Measurements from ENCODE around the gene NPLOC4.

The NPLOC4 gene

DNA sequence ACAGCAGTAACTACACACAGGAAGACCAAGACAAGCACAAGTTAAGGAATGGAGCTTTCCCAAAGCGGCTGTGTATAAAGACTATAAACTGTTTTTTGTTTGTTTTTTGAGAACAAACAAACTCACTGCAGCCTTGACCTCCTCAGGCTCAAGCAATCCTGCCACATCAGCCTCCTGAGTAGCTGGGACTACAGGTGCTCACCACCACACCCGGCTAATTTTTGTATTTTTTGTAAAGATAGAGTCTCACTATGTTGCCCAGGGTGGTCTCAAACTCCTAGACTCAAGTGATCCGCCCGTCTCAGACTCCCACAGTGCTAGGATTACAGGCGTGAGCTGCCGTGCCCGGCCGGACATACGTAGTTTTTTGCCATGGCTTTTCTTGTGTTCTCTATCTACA lies 23.5 kb upstream of the NPLOC4 start:
- DNase-seq = no peak

DNA sequence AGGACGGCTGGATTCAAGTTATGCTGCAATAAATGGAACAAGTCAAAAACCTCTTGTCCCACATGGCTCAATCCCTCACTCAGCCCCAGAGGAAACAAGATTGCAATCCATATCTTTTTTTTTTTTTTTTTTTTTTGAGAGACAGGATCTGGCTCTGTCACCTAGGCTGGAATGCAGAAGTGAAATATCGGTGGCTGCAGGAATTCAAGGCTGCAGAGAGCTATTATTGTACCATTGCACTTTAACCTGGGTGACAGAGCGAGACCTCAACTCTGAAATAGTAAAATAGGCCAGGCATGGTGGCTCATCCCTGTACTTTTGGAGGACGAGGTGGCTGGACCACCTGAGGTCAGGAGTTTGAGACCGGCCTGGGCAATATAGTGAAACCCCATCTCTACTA lies 22.1 kb upstream of the NPLOC4 start:
- no peak for DNase-seq

DNA sequence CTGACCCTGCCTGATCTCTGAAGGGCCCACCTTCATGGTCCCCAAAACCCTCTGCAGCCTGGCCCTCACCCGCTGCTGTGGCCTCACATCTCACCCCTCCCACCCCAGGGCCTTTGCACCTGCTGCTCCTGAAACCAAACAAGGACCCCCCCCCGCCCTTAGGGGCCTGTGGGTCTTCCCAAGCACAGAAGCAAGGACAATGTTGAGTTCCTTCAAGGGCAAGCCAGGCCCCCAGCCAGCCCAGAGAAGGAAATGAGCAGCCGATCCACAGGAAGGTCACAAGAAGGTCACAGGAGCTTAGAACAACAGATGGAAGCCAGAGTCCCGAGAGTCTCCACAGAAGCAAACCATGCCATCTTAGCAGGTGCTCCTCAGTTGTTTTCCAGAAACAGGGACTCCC lies 19.9 kb upstream of the NPLOC4 start:
- no peak for DNase-seq

DNA sequence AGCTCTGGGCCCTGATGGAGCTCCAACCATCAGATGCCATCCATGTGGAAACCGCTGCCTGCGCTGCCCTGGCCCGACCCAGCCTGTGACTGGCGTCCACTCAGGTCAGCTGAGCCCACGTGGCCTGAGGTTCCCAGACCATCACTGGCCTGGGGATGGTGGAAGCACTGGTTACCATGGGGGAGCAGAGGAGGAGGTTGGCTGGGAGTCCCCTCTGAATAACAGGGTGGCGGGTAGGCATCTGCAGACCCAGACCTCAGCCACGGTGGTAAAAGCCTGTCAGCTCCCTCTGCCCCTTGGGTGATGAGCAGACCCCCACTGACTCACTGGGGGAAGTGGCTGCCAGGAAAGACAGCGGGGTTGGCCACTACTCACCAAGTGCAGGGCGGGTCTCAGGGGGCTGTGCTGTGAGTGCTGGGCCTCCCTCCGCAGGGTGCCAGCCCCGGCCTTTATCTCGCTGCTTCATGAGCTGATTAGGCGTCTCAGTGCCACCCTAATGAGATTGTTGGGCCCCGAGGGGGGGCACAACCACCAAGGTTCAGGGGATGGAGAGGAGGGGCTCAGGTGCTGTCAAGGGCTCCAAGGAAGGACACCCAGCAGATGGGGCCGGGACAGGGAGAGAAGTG lies 19.3 kb upstream of the NPLOC4 start, which contains the start of gene PDE6G:
PDE6G (minus strand) TSS at position 425 of the 626 bp plus-strand sequence. CDS start 3,237 bp downstream, outside the sequence.
- no peak for DNase-seq

DNA sequence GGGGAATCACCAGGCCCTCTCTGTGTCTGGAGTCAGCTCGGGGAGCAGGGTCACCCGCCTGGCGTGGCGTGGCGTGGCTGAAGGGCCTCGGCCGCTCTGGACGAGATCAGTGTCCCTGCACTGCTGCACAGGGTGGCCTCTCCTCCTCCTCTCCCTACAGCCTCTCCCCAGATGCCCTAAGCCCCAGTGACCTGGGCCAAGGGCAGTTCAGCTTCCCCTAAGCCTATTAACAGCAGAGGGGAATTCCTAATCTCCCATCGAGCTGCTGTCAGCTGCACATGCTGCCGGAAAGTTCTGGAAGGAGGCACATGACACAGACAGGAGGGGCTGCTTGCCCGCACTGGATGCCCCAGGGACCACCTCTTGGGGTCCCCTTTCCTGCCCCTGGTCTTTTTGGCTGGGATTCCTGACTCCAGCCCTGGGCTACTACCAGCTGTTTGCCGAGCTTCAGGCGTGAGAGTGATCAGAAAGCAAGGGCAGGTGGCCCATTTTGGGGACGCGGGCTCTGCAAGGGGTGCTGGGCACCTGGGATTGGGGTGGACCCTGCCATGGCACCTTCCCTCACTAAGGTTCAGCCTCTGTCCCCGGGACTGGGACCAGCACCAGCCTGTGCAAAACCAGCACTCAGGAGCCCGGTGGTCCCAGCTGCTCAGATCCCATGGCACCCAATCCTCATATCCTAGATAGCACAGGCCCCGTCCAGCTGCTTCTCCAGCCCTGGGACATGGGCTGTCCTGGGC lies 18.6 kb upstream of the NPLOC4 start:
- no peak for DNase-seq

DNA sequence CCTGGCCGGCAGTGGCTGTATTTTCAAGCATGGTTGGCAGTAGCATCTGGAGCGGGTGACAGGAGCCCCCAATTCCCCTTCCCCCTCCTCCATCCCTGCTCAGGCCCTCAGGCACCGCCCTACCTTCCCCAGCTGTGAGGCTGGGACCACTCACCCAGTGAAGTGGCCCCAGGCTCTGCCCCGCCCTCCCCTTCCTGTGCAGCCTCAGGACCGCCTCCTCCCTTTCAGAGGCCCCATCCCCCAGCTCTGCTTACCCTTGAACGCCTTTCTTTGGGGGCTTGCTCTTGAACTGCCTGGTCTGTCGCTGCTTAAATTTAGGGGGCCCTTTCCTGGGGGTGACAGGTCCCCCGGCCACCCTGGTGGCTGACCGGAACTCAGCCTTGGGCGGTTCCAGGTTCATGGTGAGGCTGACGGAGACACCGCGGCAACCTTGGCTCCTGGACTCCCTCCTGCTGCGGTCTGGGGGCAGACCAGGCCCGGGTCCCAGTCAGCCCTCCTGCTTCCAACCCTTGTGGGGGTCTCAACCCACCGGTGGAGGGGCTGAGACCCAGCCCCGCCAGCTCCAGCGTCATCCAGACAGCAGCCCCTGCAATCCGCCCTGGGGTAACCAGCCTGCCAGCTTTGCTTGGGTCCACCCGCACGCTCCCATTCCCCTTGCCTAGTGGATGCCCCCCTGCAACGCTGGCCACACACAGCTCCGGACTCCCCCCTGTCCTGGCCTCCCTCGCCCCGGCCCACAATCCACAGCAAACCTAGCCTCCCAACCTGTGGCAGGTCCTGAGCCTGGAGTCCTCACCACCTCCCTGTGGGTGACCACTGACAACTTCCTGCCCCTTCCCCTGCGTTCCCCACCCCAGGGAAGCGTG lies 16.2 kb upstream of the NPLOC4 start:
- no peak for DNase-seq

DNA sequence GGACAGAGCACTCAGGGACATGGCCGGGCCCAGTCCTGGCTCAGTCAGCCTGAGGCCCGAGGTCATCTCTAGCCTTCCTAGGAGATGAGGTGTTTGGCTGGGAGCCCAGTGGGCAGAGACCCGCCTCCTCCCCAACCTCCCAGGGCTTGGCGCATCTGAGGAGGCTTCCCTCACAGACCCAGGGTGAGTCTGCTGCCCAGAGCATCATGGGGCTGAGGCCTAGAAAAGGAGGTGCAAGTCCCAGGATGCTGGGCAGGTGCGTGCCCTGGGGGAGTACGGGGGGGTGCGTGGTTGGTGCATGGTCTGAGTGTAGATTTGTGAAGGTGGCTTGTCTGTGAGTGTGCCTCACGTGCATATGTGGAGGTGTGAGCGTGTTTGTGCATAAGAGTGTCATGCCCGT lies 14.8 kb upstream of the NPLOC4 start:
- DNase-seq = no peak

DNA sequence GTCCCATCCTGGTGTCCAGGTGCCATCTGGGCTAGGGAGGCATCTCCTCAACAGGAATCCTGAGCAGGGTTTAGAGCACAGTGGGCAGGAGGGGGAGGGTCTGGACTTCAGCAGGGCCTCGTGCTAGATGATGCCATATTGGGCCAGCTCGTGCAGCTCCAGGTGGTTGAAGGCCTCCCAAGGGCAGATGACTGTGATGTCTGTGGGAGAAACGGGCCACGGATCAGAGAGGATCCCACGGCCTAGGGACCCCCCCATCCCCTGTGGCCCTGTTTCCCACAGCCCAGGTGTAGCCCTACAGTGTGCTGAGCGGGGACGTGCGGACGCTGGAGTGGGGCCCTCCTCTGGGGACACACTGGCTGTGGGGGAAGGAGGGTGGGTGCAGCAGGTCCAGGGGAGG lies 14.0 kb upstream of the NPLOC4 start:
- no peak for DNase-seq

DNA sequence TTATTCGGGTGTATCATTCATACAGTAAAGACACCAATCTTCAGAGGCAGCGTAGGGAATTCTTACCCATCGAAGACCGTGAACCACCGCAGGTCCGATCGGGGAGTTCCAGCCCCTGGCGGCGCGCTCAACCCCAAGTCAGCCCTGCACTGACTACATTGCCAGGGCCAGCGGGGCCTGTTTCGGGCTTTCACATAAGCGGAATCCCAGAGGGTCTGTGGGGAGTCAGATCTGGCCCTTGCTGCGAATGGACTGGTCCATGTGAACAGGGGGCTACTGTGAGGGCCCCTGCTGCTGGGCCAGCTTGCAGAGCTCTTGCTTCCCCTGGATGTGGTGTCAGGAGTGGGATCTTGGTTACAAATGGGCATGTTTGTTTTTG lies 11.8 kb upstream of the NPLOC4 start:
- no peak for DNase-seq

DNA sequence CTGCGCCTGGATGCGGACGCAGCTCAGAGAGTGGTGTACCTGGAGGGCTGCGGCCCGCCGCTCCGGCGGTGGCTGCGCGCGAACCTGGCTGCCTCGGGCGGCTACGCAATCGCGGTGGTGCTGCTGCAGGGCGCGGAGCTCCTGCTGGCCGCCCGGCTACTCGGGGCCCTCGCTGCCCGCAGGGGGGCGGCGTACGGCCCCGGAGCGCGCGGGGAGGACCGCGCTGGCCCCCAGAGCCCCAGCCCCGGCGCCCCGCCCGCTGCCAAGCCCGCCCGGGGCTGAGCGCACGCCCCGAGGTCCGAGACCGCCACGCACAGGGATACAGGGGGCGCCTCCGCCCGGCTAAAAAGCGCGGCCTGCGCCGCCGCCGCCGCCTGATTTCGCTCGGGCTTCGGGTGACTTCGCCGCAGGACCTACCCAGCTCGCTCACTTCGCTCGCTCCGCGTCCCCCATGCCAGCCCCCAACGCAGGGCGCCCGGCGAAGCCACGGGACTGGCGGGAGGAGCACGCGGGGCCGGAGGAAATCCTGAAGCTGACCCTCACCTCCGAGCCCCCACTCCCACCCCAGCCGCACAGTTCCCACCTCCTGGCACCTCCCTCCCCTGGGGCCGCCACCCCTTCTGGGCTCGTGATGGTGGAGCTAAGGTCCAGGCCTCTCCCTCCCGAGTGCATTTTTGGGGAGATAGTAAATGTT lies 11.2 kb upstream of the NPLOC4 start:
- no peak for DNase-seq

DNA sequence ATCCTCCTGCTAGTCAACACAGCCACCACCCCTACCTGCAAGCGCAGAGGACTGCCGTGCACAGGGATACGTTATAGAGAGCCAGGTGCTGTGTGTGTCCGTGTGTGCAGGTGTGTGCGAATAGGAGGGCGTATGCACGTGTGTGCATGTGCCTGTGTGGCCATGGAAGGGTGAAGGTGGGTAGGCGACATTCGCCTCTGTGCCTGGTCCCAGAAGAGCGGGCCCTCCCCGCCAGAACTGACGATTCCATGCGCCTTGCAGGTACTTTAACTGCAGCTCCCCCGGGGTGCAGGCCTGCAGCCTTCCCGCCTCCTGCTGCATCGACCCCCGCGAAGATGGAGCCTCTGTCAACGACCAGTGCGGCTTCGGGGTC lies 10.7 kb upstream of the NPLOC4 start:
- DNase-seq = no peak

DNA sequence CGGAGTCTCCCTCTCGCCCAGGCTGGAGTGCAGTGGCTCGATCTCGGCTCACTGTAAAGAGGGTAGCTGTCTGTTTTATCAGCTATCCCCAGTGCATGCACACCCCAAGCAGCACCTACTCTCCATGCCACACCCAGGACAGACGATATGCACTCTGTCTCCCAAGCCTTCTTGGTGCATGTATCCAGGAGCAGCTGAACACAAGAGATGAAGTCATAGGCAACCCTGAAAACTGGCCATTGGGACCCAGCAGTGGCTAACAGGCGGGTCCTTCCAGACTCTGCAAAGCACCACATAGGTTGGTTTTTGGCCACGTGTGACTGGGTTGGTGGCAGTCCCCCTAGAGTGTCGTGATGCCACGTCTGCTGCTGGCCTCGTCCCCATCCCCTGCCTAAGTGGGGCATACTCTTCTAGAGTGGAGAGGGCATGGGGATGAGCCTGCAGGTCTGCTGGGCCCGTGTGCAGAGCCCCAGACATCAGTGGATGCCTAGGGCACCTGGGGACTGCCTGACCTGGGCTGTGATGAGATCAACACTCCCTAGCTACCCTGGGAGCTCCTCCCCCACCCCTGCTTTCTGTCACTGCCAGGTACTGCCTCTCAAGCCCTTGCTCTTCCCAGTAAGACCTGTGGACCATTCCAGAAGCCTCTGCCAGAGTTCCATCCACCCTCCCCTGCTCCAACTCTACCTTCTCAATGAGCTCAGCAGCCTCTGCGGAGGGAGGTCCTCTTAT lies 10.1 kb upstream of the NPLOC4 start:
- no peak for DNase-seq

DNA sequence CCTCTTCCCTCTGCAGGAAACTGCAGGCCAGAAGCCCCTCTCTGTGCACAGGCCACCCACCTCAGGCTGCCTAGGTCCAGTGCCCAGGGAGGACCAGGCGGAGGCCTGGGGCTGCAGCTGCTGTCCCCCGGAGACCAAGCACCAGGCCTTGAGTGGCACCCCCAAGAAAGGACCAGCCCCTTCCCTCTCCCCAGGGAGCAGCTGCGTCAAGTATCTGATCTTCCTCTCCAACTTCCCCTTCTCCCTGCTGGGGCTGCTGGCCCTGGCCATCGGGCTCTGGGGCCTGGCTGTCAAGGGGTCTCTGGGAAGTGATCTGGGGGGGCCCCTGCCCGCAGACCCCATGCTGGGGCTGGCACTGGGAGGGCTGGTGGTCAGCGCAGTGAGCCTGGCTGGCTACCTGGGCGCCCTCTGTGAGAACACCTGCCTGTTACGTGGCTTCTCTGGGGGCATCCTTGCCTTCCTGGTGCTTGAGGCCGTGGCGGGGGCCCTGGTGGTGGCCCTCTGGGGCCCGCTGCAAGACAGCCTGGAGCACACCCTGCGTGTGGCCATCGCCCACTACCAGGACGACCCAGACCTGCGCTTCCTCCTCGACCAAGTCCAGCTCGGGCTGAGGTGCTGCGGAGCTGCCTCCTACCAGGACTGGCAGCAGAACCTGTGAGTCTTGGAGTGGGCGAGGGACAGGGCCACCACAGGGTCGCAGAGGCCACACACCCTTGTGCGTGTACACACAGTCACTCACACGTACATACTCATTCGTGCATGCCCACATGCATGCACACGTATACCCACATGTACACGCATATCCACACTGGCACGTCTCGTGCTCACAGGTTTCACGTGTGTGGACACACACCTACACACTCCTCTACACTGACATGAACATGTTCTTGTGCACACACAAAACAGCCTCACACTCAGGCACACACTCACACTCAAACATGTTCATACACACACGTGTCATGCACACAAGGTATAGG lies 8.4 kb upstream of the NPLOC4 start:
- no peak for DNase-seq

DNA sequence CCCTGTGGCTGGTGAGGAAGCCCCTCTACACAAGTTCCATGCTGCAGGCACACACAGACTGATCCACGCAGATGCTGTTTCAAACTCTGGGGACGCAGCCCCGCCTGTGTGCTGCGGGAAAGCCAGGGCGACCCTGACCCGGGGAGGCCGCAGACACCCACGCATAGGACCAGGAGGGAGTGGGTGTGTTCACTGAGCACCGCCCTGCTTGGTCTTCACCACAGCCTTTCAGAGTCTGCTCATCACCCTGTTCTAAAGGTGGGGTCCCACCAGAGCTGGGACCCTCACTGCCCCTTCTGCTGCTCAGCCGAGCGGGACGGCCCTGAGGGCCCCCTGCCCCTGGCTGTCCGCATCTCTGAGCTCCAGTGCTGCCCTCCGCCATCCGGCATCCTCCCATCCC lies 7.6 kb upstream of the NPLOC4 start:
- DNase-seq = no peak

DNA sequence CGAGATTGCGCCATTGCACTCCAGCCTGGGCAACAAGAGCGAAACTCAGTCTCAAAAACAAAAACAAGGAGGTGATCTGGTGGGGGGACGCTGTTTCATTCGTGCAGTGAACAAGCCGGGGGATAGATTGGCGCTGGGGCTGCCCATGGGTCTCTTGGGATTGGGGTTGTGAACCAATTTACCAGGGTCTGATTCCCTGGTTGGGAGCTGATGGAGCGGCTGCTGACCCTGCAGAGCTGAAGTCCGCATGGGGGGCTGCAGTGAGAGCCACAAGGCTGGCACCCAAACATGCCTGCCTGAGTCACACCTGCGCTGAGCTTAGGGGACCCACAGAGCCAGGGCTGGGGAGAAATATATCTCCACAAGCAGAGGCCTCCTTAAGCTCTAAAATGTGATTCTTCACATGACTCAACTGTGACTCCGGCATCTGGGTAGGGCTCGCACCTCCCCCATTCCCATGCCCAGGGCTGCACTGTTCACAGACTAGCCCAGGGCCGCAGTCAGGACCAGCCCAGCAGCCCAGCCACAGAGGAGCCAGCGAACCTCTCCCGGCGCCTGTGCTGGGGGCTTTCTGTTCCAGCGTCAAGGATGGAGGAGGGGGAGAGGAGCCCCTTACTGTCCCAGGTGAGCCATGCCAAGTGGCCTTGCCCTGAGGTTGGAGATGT lies 5.0 kb upstream of the NPLOC4 start:
- DNase-seq = no peak

DNA sequence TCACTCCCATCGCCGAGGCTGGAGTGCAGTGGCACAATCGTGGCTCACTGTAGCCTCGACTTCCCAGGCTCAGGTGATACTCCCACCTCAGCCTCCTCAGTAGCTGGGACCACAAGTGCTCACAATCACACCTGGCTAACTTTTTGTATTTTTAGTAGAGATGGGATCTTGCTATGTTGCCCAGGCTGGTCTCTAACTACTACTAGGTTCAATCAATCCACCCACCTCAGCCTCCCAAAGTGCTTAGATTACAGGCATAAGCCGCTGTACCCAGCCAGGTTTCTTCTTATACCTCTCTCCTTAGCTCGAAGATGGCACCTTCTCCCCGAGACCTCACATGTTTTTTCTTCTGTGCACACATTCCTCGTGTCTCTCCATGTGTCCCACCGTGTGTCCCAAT lies 3.1 kb upstream of the NPLOC4 start:
- DNase-seq = no peak

DNA sequence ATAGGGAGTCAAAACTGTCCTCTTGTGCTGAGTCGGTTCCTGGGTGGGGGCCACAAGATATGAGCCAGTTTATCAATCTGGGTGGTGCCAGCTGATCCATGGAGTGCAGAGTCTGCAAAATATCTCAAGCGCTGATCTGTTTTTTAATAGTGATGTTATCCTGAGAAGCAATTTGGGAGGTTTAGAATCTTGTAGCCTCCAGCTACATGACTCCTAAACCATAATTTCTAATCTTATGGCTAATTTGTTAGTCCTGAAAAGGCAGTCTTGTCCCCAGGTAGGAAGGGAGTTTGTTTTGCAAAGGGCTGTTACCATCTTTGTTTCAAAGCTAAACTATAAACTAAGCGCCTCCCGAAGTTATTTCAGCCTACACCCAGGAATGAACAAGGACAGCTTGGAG lies 1.8 kb upstream of the NPLOC4 start:
- no peak for DNase-seq

DNA sequence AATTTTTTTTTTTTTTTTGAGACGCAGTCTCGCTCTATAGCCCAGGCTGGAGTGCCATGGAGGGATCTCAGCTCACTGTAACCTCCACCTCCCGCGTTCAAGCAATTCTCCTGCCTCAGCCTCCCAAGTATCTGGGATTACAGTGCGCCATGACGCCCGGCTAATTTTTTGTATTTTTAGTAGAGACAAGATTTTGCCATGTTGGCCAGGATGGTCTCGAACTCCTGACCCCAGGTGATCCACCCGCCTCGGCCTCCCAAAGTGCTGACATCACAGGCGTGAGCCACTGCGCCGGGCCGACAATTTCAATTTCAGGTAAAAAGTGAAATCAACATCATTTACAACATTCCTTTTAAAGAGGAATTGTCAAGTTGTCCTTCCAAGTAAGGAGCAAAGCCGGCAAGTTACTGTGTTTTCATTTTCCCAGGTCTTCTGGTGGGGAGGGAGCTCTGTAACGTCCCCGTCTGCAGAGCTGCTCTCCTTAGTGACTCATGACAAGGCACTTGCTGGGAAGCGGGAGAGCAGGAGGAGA lies 873 bp downstream of the NPLOC4 start:
- DNase-seq = no peak

DNA sequence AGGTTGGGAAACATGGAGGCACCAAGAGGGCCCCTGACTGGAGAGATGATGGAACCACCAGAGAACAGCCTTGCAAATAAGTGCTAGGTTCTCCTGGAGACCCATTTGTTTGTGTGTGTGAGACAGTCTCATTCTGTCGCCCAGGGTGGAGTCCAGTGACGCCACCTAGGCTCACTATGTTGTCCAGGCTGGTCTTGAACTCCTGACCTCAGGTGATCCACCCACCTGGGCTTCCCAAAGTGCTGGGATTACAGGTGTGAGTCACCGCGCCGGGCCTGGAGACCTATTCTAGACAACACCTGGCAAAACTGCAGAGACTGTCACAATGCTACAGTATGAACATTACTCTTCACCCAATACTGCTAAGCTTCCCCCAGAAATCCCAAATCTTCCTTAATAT lies 1.5 kb downstream of the NPLOC4 start:
- DNase-seq = no peak

DNA sequence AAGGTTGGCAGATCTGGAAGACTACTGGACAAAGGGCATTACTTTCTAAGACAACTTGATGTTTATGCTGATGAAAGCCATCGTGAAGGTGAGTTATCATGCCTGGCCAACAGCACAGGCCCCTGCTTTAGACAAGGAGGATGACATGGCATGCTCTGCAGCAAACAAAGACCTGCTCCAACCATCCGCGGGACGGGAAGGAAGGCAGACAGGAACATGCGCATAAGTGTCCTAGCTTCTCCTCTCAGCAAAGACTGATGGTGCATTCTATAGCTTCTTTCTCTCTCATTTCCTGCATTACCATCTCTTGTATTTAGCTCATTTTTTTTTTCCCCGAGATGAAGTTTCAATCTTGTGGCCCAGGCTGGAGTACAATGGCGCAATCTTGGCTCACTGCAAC lies 5.4 kb downstream of the NPLOC4 start:
- no peak for DNase-seq

DNA sequence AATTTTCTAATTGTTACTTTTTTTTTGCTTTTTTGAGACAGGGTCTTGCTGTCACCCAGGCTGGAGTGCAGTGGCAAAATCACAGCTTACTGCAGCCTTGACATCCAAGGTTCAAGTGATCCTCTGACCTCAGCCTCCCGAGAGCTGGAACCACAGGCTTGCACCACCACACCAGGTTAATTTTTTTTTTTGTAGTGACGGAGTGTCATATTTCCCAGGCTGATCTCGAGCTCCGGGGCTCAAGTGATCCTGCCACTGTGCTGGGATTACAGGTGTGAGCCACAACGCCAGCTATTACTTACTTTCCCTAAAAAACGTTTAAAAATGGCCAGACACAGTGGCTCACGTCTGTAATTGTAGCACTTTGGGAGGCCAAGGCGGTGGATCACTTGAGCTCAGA lies 6.6 kb downstream of the NPLOC4 start:
- no peak for DNase-seq
